H1 (cell line): ENCODE results near the gene HSPA12A. TPM values are rescaled to one million over a fixed set of nuclear protein-coding genes. Genes with fewer than 3 reads are reported as not detected.

ENCODE experiments used
- CTCF ChIA-PET: fragments of 300-600 bp; sonication (Branson Sonifier 250); formaldehyde crosslinking; loops from one replicate; lab custom pipeline; 2021; ENCODE audit not compliant: partially characterized antibody; lab: Charles Lee
- POLR2A ChIA-PET: fragments of 300-600 bp; sonication (Branson Sonifier 250); formaldehyde crosslinking; loops from one replicate; lab custom pipeline; 2021; ENCODE audit warnings: inconsistent platforms; ENCODE audit not compliant: partially characterized antibody; lab: Charles Lee
- DNase-seq, 2 experiments: peaks; one replicate each; pipeline versions ENCODE4 v3.0.0 to v3.0.0-alpha.2; 2010 to 2022; ENCODE audit warnings: low spot score in 2 of 2, low read depth in 1 of 2, mixed read lengths in 1 of 2
- FAIRE-seq: peaks from 2 replicates; lab custom pipeline; 2011; peaks lifted over from hg19 to GRCh38; lab: Jason Lieb, UNC
- H2AFZ ChIP-seq: 2 replicates; pipeline ENCODE4 v1.8.1; 2012; ENCODE audit warnings: low read length, inconsistent platforms
- H2AK5ac ChIP-seq: 2 replicates; pipeline ENCODE4 v1.6.1; 2013; ENCODE audit warnings: low read depth, low read length
- H2BK120ac ChIP-seq: replicated peaks from 2 replicates; pipeline ENCODE3; 2013; ENCODE audit warnings: low read depth, low read length, inconsistent platforms
- H2BK12ac ChIP-seq: 2 replicates; pipeline ENCODE4 v1.6.1; 2013; ENCODE audit warnings: low read depth, low read length
- H2BK15ac ChIP-seq: 2 replicates; pipeline ENCODE4 v1.6.1; 2013; ENCODE audit warnings: low read length
- H2BK20ac ChIP-seq: 2 replicates; pipeline ENCODE4 v1.6.1; 2013; ENCODE audit warnings: low read length
- H2BK5ac ChIP-seq: 2 replicates; pipeline ENCODE4 v1.6.1; 2013; ENCODE audit warnings: low read depth, low read length
- H3K14ac ChIP-seq: 2 replicates; pipeline ENCODE4 v1.6.1; 2013; ENCODE audit warnings: inconsistent platforms; ENCODE audit not compliant: insufficient read length
- H3K18ac ChIP-seq: 2 replicates; pipeline ENCODE4 v1.6.1; 2013; ENCODE audit warnings: low read length; ENCODE audit errors: extremely low read depth
- H3K23ac ChIP-seq: 2 replicates; pipeline ENCODE4 v1.6.1; 2013; ENCODE audit warnings: inconsistent platforms; ENCODE audit not compliant: insufficient read length
- H3K23me2 ChIP-seq: 2 replicates; pipeline ENCODE4 v1.6.1; 2013; ENCODE audit warnings: low read depth, low read length
- H3K27ac ChIP-seq: 2 replicates; pipeline ENCODE4 v1.6.1; 2011; ENCODE audit warnings: low read depth, low read length, inconsistent platforms
- H3K27me3 ChIP-seq, 4 experiments: replicated peaks in 1 of 4; 1 replicate in 1 of 4; 2 replicates in 3 of 4; pipeline versions ENCODE4 v1.6.1 to v1.8.1; 2011 to 2013; ENCODE audit warnings: low read length in 3 of 4, mild to moderate bottlenecking in 3 of 4, inconsistent platforms in 2 of 4, mixed read lengths in 2 of 4, moderate library complexity in 1 of 4; ENCODE audit not compliant: control insufficient read depth in 3 of 4, insufficient read depth in 3 of 4; ENCODE audit errors: extremely low read depth in 1 of 4
- H3K36me3 ChIP-seq, 4 experiments: 2 replicates each; pipeline versions ENCODE4 v1.6.1 to v1.8.1; 2011 to 2013; ENCODE audit warnings: mild to moderate bottlenecking in 4 of 4, low read length in 3 of 4, moderate library complexity in 2 of 4, control low read depth in 1 of 4, inconsistent platforms in 1 of 4; ENCODE audit not compliant: insufficient read depth in 4 of 4, control insufficient read depth in 2 of 4
- H3K4ac ChIP-seq: replicated peaks from 2 replicates; pipeline ENCODE3; 2013; ENCODE audit warnings: low read length, low read depth, mixed read lengths, inconsistent platforms; ENCODE audit not compliant: insufficient read length
- H3K4me1 ChIP-seq, 4 experiments: replicated peaks in 1 of 4; 1 replicate in 1 of 4; 2 replicates in 3 of 4; pipeline versions ENCODE4 v1.6.1 to v1.8.1; 2011 to 2013; ENCODE audit warnings: low read length in 3 of 4, inconsistent platforms in 2 of 4, mixed read lengths in 1 of 4; ENCODE audit not compliant: insufficient read depth in 4 of 4, control insufficient read depth in 3 of 4
- H3K4me2 ChIP-seq, 2 experiments: 2 replicates each; pipeline versions ENCODE4 v1.6.1 to v1.8.1; 2011 to 2013; ENCODE audit warnings: low read depth in 2 of 2, low read length in 2 of 2, control low read depth in 1 of 2, inconsistent platforms in 1 of 2, mild to moderate bottlenecking in 1 of 2; ENCODE audit not compliant: insufficient read depth in 1 of 2
- H3K4me3 ChIP-seq, 4 experiments: fragments of 200-600, 300-600 bp in 1 of 4; sonication (generic), shearing (Covaris generic), sonication (Bioruptor Twin) in 1 of 4; 2 replicates each; pipeline versions ENCODE4 v1.5.1 to v1.8.1; 2011 to 2016; ENCODE audit warnings: low read length in 4 of 4, low read depth in 3 of 4, control low read depth in 2 of 4, inconsistent platforms in 2 of 4, mild to moderate bottlenecking in 2 of 4, mixed read lengths in 1 of 4, moderate library complexity in 1 of 4; ENCODE audit not compliant: insufficient read depth in 2 of 4; ENCODE audit errors: extremely low read depth in 1 of 4
- H3K56ac ChIP-seq: replicated peaks from 2 replicates; pipeline ENCODE3; 2013; ENCODE audit warnings: low read depth, mild to moderate bottlenecking, mixed read lengths, low read length, inconsistent platforms; ENCODE audit not compliant: insufficient read length
- H3K79me1 ChIP-seq: 2 replicates; pipeline ENCODE4 v1.6.1; 2013; ENCODE audit warnings: low read depth, low read length, control low read depth
- H3K79me2 ChIP-seq, 2 experiments: 2 replicates each; pipeline versions ENCODE4 v1.6.1 to v1.8.1; 2012 to 2013; ENCODE audit warnings: low read length in 2 of 2, mild to moderate bottlenecking in 2 of 2, inconsistent platforms in 1 of 2; ENCODE audit not compliant: insufficient read depth in 2 of 2, control insufficient read depth in 1 of 2
- H3K9ac ChIP-seq, 4 experiments: replicated peaks in 1 of 4; 1 replicate in 1 of 4; 2 replicates in 3 of 4; pipeline versions ENCODE4 v1.6.1 to v1.8.1; 2011 to 2013; ENCODE audit warnings: low read depth in 3 of 4, low read length in 3 of 4, control low read depth in 2 of 4, mild to moderate bottlenecking in 2 of 4, moderate library complexity in 2 of 4, inconsistent platforms in 1 of 4; ENCODE audit errors: extremely low read depth in 1 of 4
- H3K9me3 ChIP-seq, 2 experiments: 2 replicates each; pipeline versions ENCODE4 v1.6.1 to v1.8.1; 2012 to 2013; ENCODE audit warnings: mild to moderate bottlenecking in 2 of 2, moderate library complexity in 2 of 2, control low read depth in 1 of 2, inconsistent platforms in 1 of 2, low read depth in 1 of 2, low read length in 1 of 2, mixed read lengths in 1 of 2; ENCODE audit not compliant: insufficient read depth in 2 of 2
- H4K20me1 ChIP-seq, 2 experiments: replicated peaks in 1 of 2; 2 replicates each; pipeline versions ENCODE3 to v1.8.1; 2011 to 2013; ENCODE audit warnings: inconsistent platforms in 2 of 2, low read length in 2 of 2, mild to moderate bottlenecking in 1 of 2; ENCODE audit not compliant: insufficient read depth in 2 of 2, control insufficient read depth in 1 of 2
- H4K5ac ChIP-seq: 2 replicates; pipeline ENCODE4 v1.6.1; 2013; ENCODE audit warnings: low read length, low read depth, mixed read lengths, inconsistent platforms; ENCODE audit not compliant: insufficient read length
- H4K8ac ChIP-seq: 2 replicates; pipeline ENCODE4 v1.8.0; 2013; ENCODE audit warnings: mild to moderate bottlenecking, moderate library complexity, low read length, inconsistent platforms; ENCODE audit not compliant: insufficient read depth; ENCODE audit errors: extremely low read depth
- H4K91ac ChIP-seq: replicated peaks from 2 replicates; pipeline ENCODE3; 2013; ENCODE audit warnings: low read length, mixed read lengths, inconsistent platforms; ENCODE audit not compliant: insufficient read length
- ATF3 ChIP-seq: IDR thresholded peaks from 2 replicates; pipeline ENCODE4 v1.6.1; 2011; ENCODE audit warnings: low read depth, mild to moderate bottlenecking, low read length; ENCODE audit not compliant: insufficient read depth
- CBX8 ChIP-seq: fragments of 300-800, 300-1000 bp; sonication (generic); IDR thresholded peaks from 2 replicates; pipeline ENCODE4 v1.7.1; 2016; ENCODE audit warnings: low read depth, low read length, borderline replicate concordance
- CTBP2 ChIP-seq: IDR thresholded peaks from 2 replicates; pipeline ENCODE4 v1.7.0; 2011; ENCODE audit warnings: borderline replicate concordance, mild to moderate bottlenecking, moderate library complexity, mixed read lengths, low read length; ENCODE audit not compliant: insufficient read depth, insufficient read length
- FOSL1 ChIP-seq: IDR thresholded peaks from 2 replicates; pipeline ENCODE4 v1.6.1; 2011; ENCODE audit warnings: mild to moderate bottlenecking, low read depth, low read length, moderate library complexity; ENCODE audit not compliant: insufficient read depth
- MAFK ChIP-seq: IDR thresholded peaks from 2 replicates; pipeline ENCODE4 v1.6.1; 2012; ENCODE audit warnings: low read depth, mild to moderate bottlenecking, improper control_type of control experiment, low read length
- MAX ChIP-seq: IDR thresholded peaks from 2 replicates; pipeline ENCODE4 v1.6.1; 2012; ENCODE audit warnings: inconsistent platforms
- POU5F1 ChIP-seq: IDR thresholded peaks from 2 replicates; pipeline ENCODE4 v1.6.1; 2011; ENCODE audit warnings: low read depth, mild to moderate bottlenecking, low read length, moderate library complexity
- RAD21 ChIP-seq, 2 experiments: IDR thresholded peaks in 1 of 2; conservative IDR thresholded peaks in 1 of 2; 2 replicates each; pipeline ENCODE4 v1.6.1; 2011; ENCODE audit warnings: low read depth in 2 of 2, low read length in 2 of 2, improper control_type of control experiment in 1 of 2, inconsistent platforms in 1 of 2, mild to moderate bottlenecking in 1 of 2, moderate library complexity in 1 of 2
- SIRT6 ChIP-seq: IDR thresholded peaks from one replicate; pipeline ENCODE4 v1.7.1; 2012; ENCODE audit warnings: low read length, inconsistent platforms
- TAF7 ChIP-seq: optimal IDR thresholded peaks from 2 replicates; pipeline ENCODE3; 2011; ENCODE audit warnings: low read depth, mild to moderate bottlenecking, inconsistent platforms, low read length, moderate library complexity, borderline replicate concordance
- WGBS, 2 experiments: shearing (Covaris generic) in 1 of 2; methylation state at CpG; one replicate each; pipeline versions ENCODE4 v1.1.6 to v1.1.7; 2013 to 2015; ENCODE audit warnings: low lambda C conversion rate in 2 of 2, mixed read lengths in 2 of 2, inconsistent platforms in 1 of 2, low coverage in 1 of 2, missing lambda C conversion rate in 1 of 2; ENCODE audit not compliant: insufficient replicate concordance in 2 of 2, insufficient coverage in 1 of 2, insufficient read length in 1 of 2; ENCODE audit errors: extremely low coverage in 1 of 2, missing lambda C conversion rate in 1 of 2; 5-methylcytosine and 5-hydroxymethylcytosine counted together
- polyA plus RNA-seq, 7 experiments: library from polyadenylated mRNA; depleted of rRNA in 3 of 7; stranded (reverse) in 5 of 7; unstranded in 2 of 7; fragments of >200 nt in 5 of 7; fragments of 200-250 nt in 2 of 7; gene quantifications; 1 replicate in 5 of 7; 2 replicates in 1 of 7; 4 replicates in 1 of 7; pipeline versions ENCODE4 v1.2.1 to v1.2.3, GENCODE V29; 2011 to 2013; ENCODE audit warnings: missing spikeins in 2 of 7, mixed read lengths in 2 of 7
- total RNA-seq: library from RNA; stranded (reverse); fragmentation: NEBNext Ultra II Directional; extraction: Animal tissue kit (Norgen Biotek cat#: 25700); gene quantifications from 2 replicates; pipeline ENCODE4 v1.2.1, GENCODE V29; 2021

HSPA12A gene
- total and polyA plus RNA-seq, 2 of the 8 experiments (the other 6 are each of a cell fraction or from before 2014, with no cell fraction given), result 3.1 to 6.9 TPM

- no peak overlapping the region for H2BK12ac ChIP-seq
- H4K91ac ChIP-seq, result no peak overlapping the region
- no peak overlapping the region for H2AK5ac ChIP-seq
- H4K5ac ChIP-seq, result no peak overlapping the region
- no peaks in the 10 kb centered on the region for H3K27me3 ChIP-seq
- 73% methylated on average over 20 of the region's 20 CpGs; no CpG with 5 or more reads in 1 of the 2 experiments for WGBS, 2 experiments
- no peak overlapping the region for H3K4me2 ChIP-seq
- DNase-seq (no peak), FAIRE-seq (no peak)
- no peak overlapping the region for H3K14ac ChIP-seq
- no peaks in the 10 kb centered on the region for H4K20me1 ChIP-seq
- H2AFZ ChIP-seq, result no peak overlapping the region
- POLR2A ChIA-PET, result no interaction called here
- no peaks in the 10 kb centered on the region for H3K79me2 ChIP-seq
- H3K4me3 ChIP-seq, result no peak overlapping the region
- H2BK20ac ChIP-seq, result no peak overlapping the region
- H2BK15ac ChIP-seq, result no peak overlapping the region
- H2BK5ac ChIP-seq, result 0 out of 2 replicates have a peak overlapping the region, but pooled peaks have one; percentile 44
- H4K8ac ChIP-seq, result peak overlapping the region; percentile 28; the same call in 1 of the 2 replicates
- H3K27ac ChIP-seq, result no peak overlapping the region
- H3K18ac ChIP-seq, result no peak overlapping the region; the same call in 1 of the 2 replicates
- H3K56ac ChIP-seq, result no peak overlapping the region
- no peaks in the 10 kb centered on the region for H3K79me1 ChIP-seq
- H3K23me2 ChIP-seq, result no peaks in the 10 kb centered on the region
- H2BK120ac ChIP-seq, result no peak overlapping the region
- no peak overlapping the region for H3K4ac ChIP-seq
- H3K9me3 ChIP-seq, result no peaks in the 10 kb centered on the region
- no peaks in the 10 kb centered on the region for H3K36me3 ChIP-seq
- no peak overlapping the region for H3K23ac ChIP-seq
- peaks cover 0 to 2% (median 0%) of the 10 kb centered on the region in 4 experiments; a peak in 1 of 7 replicates for H3K4me1 ChIP-seq
- H3K9ac ChIP-seq, result no peak overlapping the region
- CTCF ChIA-PET, result interaction anchor here (0.6 to 2.4 kb wide), 9 partner anchors 11 to 413 kb away, joined by 3 to 6 read pairs (median 3); no protein-coding TSS in a partner anchor
- TF ChIP-seq POU5F1, result no peak
- no peak for TF ChIP-seq CTBP2
- no peak for TF ChIP-seq CBX8
- TF ChIP-seq SIRT6, result no peak
- TF ChIP-seq TAF7, result no peak
- no peak for TF ChIP-seq RAD21 (IDR thresholded peaks at IDR 0.05 in 1 of 2, conservative IDR thresholded peaks at IDR 0.05 in 1 of 2; ENCODE audit: low read depth in 2 of 2, low read length in 2 of 2)
- TF ChIP-seq MAX, result no peak
- TF ChIP-seq MAFK, result no peak
- no peak for TF ChIP-seq ATF3
- no peak for TF ChIP-seq FOSL1
Observed at GRCh38 chr10:116721547-116722392, 20.6 kb downstream of the HSPA12A start.
